ENCODE data around the gene CD247. TPM values are rescaled to one million over a fixed set of nuclear protein-coding genes. Genes with fewer than 3 reads are reported as not detected.

Gene CD247
- total and polyA plus RNA-seq, 2 of the 4 experiments (the other 2 are of a cell fraction), result not detected

DNA sequence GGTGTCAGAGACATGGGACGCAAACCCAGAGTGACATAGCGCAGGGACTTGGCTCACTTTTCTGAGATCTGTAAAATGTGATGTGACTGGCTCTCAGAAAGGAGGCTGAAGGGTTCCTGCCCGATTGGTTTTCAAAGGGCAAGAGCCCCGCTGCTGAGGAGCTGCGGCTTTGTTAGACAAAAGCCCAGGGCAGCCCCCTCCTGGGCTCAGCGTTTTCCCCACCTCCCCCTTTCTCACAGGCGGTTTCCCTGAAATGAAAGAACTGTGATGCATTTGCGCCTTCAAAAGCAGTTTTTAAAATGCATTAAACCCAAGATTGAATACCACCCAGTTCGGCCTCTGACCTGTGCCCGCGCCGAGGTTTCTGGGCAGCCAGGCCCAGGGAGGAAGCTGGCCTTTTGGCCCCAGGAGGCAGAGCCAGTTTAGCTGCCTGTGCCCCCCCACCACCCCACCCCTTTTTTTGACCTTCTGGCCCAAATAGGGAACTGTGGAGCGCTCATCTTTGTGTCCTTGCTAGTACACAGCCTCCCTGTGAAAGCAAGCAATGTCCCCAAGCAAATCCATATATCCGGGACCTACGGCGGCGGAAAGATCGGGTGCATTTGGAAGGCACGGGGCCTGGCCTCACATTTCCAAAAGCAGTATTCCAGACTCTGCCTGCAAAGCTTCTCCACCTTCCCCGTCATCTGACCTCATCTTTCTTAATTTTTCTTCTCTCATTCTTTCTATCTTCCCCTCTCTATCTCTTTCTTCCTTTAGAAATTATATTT is 28.6 kb downstream of the CD247 start:
- BruUV-seq (replicated peaks), result no TSS peak
- Histone ChIP-seq H3K4ac (ENCODE audit: low read depth, low read length) (no peak overlapping the region), H2AFZ (replicated peaks; ENCODE audit: low read length, poor library complexity) (no peak overlapping the region), H3K79me1 (ENCODE audit: low read depth in 1 of 2, low read length in 2 of 2) (no peaks in the 10 kb centered on the region), H2BK20ac (ENCODE audit: low read depth, low read length) (no peak overlapping the region), H3K23ac (ENCODE audit: low read depth, low read length) (no peak overlapping the region), H2BK5ac (ENCODE audit: low read depth, low read length, poor library complexity, severe bottlenecking) (no peak overlapping the region), H2AK5ac (ENCODE audit: low read depth, low read length) (no peak overlapping the region), H3K56ac (ENCODE audit: extremely low read depth, insufficient read depth, low read length) (no peak overlapping the region), H3K14ac (replicated peaks; ENCODE audit: low read depth, low read length) (no peak overlapping the region), H3K9me1 (ENCODE audit: insufficient read depth, low read length) (no peaks in the 10 kb centered on the region), H2BK15ac (ENCODE audit: low read depth, low read length) (no peak overlapping the region), H3K27me3 (ENCODE audit: control insufficient read depth, insufficient read depth, low read length) (peaks cover 17% of the 10 kb centered on the region), H4K8ac (ENCODE audit: low read depth in 2 of 2, low read length in 2 of 2) (no peak overlapping the region), H4K91ac (ENCODE audit: insufficient read depth, low read depth, low read length) (no peak overlapping the region), H3K4me2 (ENCODE audit: low read depth, low read length) (no peak overlapping the region), H3K4me1 (ENCODE audit: control insufficient read depth, insufficient read depth, low read length) (no peaks in the 10 kb centered on the region), H3K36me3 (ENCODE audit: control insufficient read depth, insufficient read depth, low read length) (no peaks in the 10 kb centered on the region), H3K9ac (ENCODE audit: low read depth, low read length) (no peak overlapping the region), H4K5ac (ENCODE audit: low read depth, low read length) (no peak overlapping the region), H3K27ac (ENCODE audit: insufficient read depth, low read length) (no peak overlapping the region), H3K9me3 (ENCODE audit: control insufficient read depth, insufficient read depth, low read length) (no peaks in the 10 kb centered on the region), H4K20me1 (ENCODE audit: insufficient read depth, low read length) (no peaks in the 10 kb centered on the region), H3K18ac (ENCODE audit: low read depth, low read length) (no peak overlapping the region), H3K4me3 (ENCODE audit: insufficient read depth, low read depth, low read length) (no peak overlapping the region), H2AK9ac (replicated peaks; ENCODE audit: low read depth, low read length, poor library complexity) (peak overlapping the region; percentile 55), H2BK120ac (ENCODE audit: low read depth, low read length) (no peak overlapping the region)
- DNase-seq (no peak), ATAC-seq (ENCODE audit: low read depth) (no peak)
- ChIA-PET CTCF (no interaction called here), POLR2A (ENCODE audit: unreplicated experiment) (no interaction called here)
- TF ChIP-seq MAFK (IDR thresholded peaks at IDR 0.05; ENCODE audit: low read depth, low read length), result no peak
- no peak for TF ChIP-seq POLR2A (IDR thresholded peaks at IDR 0.05; ENCODE audit: low read depth, low read length)
- TF ChIP-seq RCOR1 (IDR thresholded peaks at IDR 0.05; ENCODE audit: insufficient replicate concordance, low read length), result no peak
- TF ChIP-seq, protein P1, sequence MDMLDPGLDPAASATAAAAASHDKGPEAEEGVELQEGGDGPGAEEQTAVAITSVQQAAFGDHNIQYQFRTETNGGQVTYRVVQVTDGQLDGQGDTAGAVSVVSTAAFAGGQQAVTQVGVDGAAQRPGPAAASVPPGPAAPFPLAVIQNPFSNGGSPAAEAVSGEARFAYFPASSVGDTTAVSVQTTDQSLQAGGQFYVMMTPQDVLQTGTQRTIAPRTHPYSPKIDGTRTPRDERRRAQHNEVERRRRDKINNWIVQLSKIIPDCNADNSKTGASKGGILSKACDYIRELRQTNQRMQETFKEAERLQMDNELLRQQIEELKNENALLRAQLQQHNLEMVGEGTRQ (IDR thresholded peaks at IDR 0.05; ENCODE audit: low read depth, low read length), result no peak
- TF ChIP-seq, protein P2, sequence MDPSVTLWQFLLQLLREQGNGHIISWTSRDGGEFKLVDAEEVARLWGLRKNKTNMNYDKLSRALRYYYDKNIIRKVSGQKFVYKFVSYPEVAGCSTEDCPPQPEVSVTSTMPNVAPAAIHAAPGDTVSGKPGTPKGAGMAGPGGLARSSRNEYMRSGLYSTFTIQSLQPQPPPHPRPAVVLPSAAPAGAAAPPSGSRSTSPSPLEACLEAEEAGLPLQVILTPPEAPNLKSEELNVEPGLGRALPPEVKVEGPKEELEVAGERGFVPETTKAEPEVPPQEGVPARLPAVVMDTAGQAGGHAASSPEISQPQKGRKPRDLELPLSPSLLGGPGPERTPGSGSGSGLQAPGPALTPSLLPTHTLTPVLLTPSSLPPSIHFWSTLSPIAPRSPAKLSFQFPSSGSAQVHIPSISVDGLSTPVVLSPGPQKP (IDR thresholded peaks at IDR 0.05; ENCODE audit: borderline replicate concordance, low read depth, low read length), result no peak
- TF ChIP-seq, protein P3, sequence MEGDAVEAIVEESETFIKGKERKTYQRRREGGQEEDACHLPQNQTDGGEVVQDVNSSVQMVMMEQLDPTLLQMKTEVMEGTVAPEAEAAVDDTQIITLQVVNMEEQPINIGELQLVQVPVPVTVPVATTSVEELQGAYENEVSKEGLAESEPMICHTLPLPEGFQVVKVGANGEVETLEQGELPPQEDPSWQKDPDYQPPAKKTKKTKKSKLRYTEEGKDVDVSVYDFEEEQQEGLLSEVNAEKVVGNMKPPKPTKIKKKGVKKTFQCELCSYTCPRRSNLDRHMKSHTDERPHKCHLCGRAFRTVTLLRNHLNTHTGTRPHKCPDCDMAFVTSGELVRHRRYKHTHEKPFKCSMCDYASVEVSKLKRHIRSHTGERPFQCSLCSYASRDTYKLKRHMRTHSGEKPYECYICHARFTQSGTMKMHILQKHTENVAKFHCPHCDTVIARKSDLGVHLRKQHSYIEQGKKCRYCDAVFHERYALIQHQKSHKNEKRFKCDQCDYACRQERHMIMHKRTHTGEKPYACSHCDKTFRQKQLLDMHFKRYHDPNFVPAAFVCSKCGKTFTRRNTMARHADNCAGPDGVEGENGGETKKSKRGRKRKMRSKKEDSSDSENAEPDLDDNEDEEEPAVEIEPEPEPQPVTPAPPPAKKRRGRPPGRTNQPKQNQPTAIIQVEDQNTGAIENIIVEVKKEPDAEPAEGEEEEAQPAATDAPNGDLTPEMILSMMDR (conservative IDR thresholded peaks at IDR 0.05; ENCODE audit: low read depth, low read length), result no peak
- TF ChIP-seq MAZ (IDR thresholded peaks at IDR 0.05; ENCODE audit: borderline replicate concordance, low read depth, low read length), result no peak
- no peak for TF ChIP-seq MXI1 (IDR thresholded peaks at IDR 0.05; ENCODE audit: borderline replicate concordance, low read depth, low read length)
- no peak for TF ChIP-seq CEBPB (IDR thresholded peaks at IDR 0.05; ENCODE audit: low read depth, low read length)
- no peak for TF ChIP-seq RAD21 (IDR thresholded peaks at IDR 0.05; ENCODE audit: low read length)
- no peak for TF ChIP-seq SMC3 (IDR thresholded peaks at IDR 0.05; ENCODE audit: low read depth, low read length)
- TF ChIP-seq BHLHE40 (IDR thresholded peaks at IDR 0.05; ENCODE audit: low read depth, low read length), result no peak
- TF ChIP-seq FOS (IDR thresholded peaks at IDR 0.05; ENCODE audit: low read depth, low read length), result no peak
- no peak for TF ChIP-seq CHD1 (IDR thresholded peaks at IDR 0.05; ENCODE audit: low read depth, low read length)
- TF ChIP-seq NFE2L2 (IDR thresholded peaks at IDR 0.05; ENCODE audit: low read depth, low read length), result no peak
- TF ChIP-seq RFX5 (IDR thresholded peaks at IDR 0.05; ENCODE audit: low read depth, low read length), result no peak
- WGBS, 2 experiments (ENCODE audit: extremely low coverage in 2 of 2, insufficient read length in 1 of 2), result 54 to 100% methylated on average over 1 to 7 of the region's 20 CpGs
- in situ Hi-C loops (cut with MboI; ENCODE audit: low sequenced_read_pairs) (loop anchor here (10.0 kb wide), 1 partner anchor 65 kb away; no protein-coding TSS in a partner anchor), intact Hi-C loops (cut with micrococcal nuclease) (no loop called here), dilution Hi-C loops (cut with HindIII; ENCODE audit: low sequenced_read_pairs, unreplicated experiment) (no loop called here)
